ENCODE data around the gene MAZ. TPM values are rescaled to one million over a fixed set of nuclear protein-coding genes. Genes with fewer than 3 reads are reported as not detected.

MAZ gene
- total and polyA plus RNA-seq, 7 experiments from 2014 or later, result 36.9 to 424 (median 202) TPM

GRCh38 chr16:29844575-29845331 is 38.4 kb downstream of the MAZ start:
- CTCF ChIA-PET, result interaction anchor here (1.1 to 5.2 kb wide), 3 partner anchors 16 to 71 kb away, joined by 3 to 108 read pairs (median 3); partner anchors contain the start of genes MVP and PAGR1
- H3K9me3 ChIP-seq (ENCODE audit: control insufficient read depth in 2 of 3, low read length in 3 of 3), result no peaks in the 10 kb centered on the region
- no peak overlapping the region for H3K4me3 ChIP-seq (ENCODE audit: low read length)
- Mint-ChIP-seq H3K27ac (peak overlapping the region in 3 of 9 donors; percentile 5 to 76 (median 65)), H3K4me3 (no peak overlapping the region), H3K36me3 (peaks cover 8 to 34% (median 13%) of the 10 kb centered on the region in 5 donors), H3K4me1 (peaks cover 7 to 15% (median 9%) of the 10 kb centered on the region in 7 donors), H3K27me3 (no peaks in the 10 kb centered on the region), H3K9me3 (peaks cover 0 to 1% (median 0%) of the 10 kb centered on the region in 11 donors)
- H3K4me1 ChIP-seq (ENCODE audit: control insufficient read depth in 2 of 2, insufficient read depth in 2 of 2, low read length in 2 of 2), result peaks cover 0 to 7% of the 10 kb centered on the region in 2 donors
- ATAC-seq (no peak), DNase-seq (no peak)
- intact Hi-C loops (cut with micrococcal nuclease), result no loop called here
- peaks cover 0 to 76% (median 21%) of the 10 kb centered on the region in 3 experiments for H3K36me3 ChIP-seq (ENCODE audit: control insufficient read depth in 2 of 3, insufficient read depth in 3 of 3, low read length in 3 of 3)
- no peak overlapping the region for H3K27ac ChIP-seq (ENCODE audit: low read depth, low read length)
- H3K27me3 ChIP-seq (ENCODE audit: control insufficient read depth in 2 of 2, insufficient read depth in 2 of 2, low read length in 2 of 2), result no peaks in the 10 kb centered on the region
- POLR2A ChIA-PET, result interaction anchor here (1.2 to 4.7 kb wide), 5 partner anchors 17 to 37 kb away, joined by 3 to 63 read pairs (median 4); partner anchors contain the start of genes CDIPT and MAZ

GRCh38 chr16:29845656-29846055 is 39.3 kb downstream of the MAZ start:
- no peak for DNase-seq
- Histone ChIP-seq H3K4me3 (ENCODE audit: low read length) (no peak overlapping the region), H3K36me3 (ENCODE audit: control insufficient read depth in 2 of 3, insufficient read depth in 3 of 3, low read length in 3 of 3) (peaks cover 0 to 67% (median 21%) of the 10 kb centered on the region in 3 experiments), H3K9me3 (ENCODE audit: control insufficient read depth in 2 of 3, low read length in 3 of 3) (no peaks in the 10 kb centered on the region), H3K27me3 (ENCODE audit: control insufficient read depth in 2 of 2, insufficient read depth in 2 of 2, low read length in 2 of 2) (no peaks in the 10 kb centered on the region), H3K27ac (ENCODE audit: low read depth, low read length) (peak overlapping the region; percentile 23), H3K4me1 (ENCODE audit: control insufficient read depth in 2 of 2, insufficient read depth in 2 of 2, low read length in 2 of 2) (peaks cover 0 to 7% of the 10 kb centered on the region in 2 donors)
- H3K36me3 Mint-ChIP-seq, result peaks cover 8 to 27% (median 12%) of the 10 kb centered on the region in 5 donors
- H3K4me1 Mint-ChIP-seq, result peaks cover 8 to 16% (median 12%) of the 10 kb centered on the region in 7 donors
- CTCF ChIA-PET, result interaction anchor here (0.9 to 5.2 kb wide), 4 partner anchors 19 to 72 kb away, joined by 3 to 108 read pairs (median 6); partner anchors contain the start of genes MVP and PAGR1
- no peak for ATAC-seq
- H3K9me3 Mint-ChIP-seq, result peaks cover 0 to 4% (median 0%) of the 10 kb centered on the region in 11 donors
- H3K27ac Mint-ChIP-seq, result peak overlapping the region in 4 of 9 donors; percentile 51 to 79 (median 65)
- H3K27me3 Mint-ChIP-seq, result no peaks in the 10 kb centered on the region
- intact Hi-C loops (cut with micrococcal nuclease), result no loop called here
- POLR2A ChIA-PET, result interaction anchor here (1.2 to 4.7 kb wide), 4 partner anchors 17 to 37 kb away, joined by 3 to 63 read pairs (median 22); partner anchors contain the start of genes CDIPT and MAZ
- H3K4me3 Mint-ChIP-seq, result no peak overlapping the region

GRCh38 chr16:29848420-29849297 is 42.3 kb downstream of the MAZ start:
- no peak overlapping the region for H3K4me3 Mint-ChIP-seq
- H3K9me3 ChIP-seq (ENCODE audit: control insufficient read depth in 2 of 3, low read length in 3 of 3), result no peaks in the 10 kb centered on the region
- peaks cover 4 to 24% (median 12%) of the 10 kb centered on the region in 5 donors for H3K36me3 Mint-ChIP-seq
- CTCF ChIA-PET, result interaction anchor here (0.6 to 5.2 kb wide), 28 partner anchors 9 to 249 kb away, joined by 3 to 108 read pairs (median 6); partner anchors contain the start of genes C16orf92, CDIPT, KCTD13 and KIF22
- intact Hi-C loops (cut with micrococcal nuclease), result loop anchor here (1.0 to 2.0 kb wide), 11 partner anchors 21 to 173 kb away; partner anchors contain the start of genes KIF22 (in 2 of the 2), MVP (in 2 of the 2) and PAGR1 (in 1 of the 2)
- peak overlapping the region; percentile 18 to 88 (median 56) for H3K27ac Mint-ChIP-seq
- H3K4me1 ChIP-seq (ENCODE audit: control insufficient read depth in 2 of 2, insufficient read depth in 2 of 2, low read length in 2 of 2), result peaks cover 0 to 7% of the 10 kb centered on the region in 2 donors
- no peaks in the 10 kb centered on the region for H3K27me3 Mint-ChIP-seq
- DNase-seq (peak; percentile 71 to 87 (median 81)), ATAC-seq (peak; percentile 96)
- H3K4me1 Mint-ChIP-seq, result peaks cover 8 to 17% (median 9%) of the 10 kb centered on the region in 7 donors
- H3K9me3 Mint-ChIP-seq, result peaks cover 0 to 6% (median 0%) of the 10 kb centered on the region in 11 donors
- H3K36me3 ChIP-seq (ENCODE audit: control insufficient read depth in 2 of 3, insufficient read depth in 3 of 3, low read length in 3 of 3), result peaks cover 0 to 42% (median 12%) of the 10 kb centered on the region in 3 experiments
- no peaks in the 10 kb centered on the region for H3K27me3 ChIP-seq (ENCODE audit: control insufficient read depth in 2 of 2, insufficient read depth in 2 of 2, low read length in 2 of 2)
- H3K4me3 ChIP-seq (ENCODE audit: low read length), result no peak overlapping the region
- POLR2A ChIA-PET, result interaction anchor here (0.6 to 4.7 kb wide), 18 partner anchors 9 to 148 kb away, joined by 3 to 63 read pairs (median 5); partner anchors contain the start of genes CDIPT, KCTD13, KIF22 and MAZ
- no peak overlapping the region for H3K27ac ChIP-seq (ENCODE audit: low read depth, low read length)

- ChIA-PET POLR2A (interaction anchor here (0.6 to 4.7 kb wide), 11 partner anchors 10 to 149 kb away, joined by 3 to 63 read pairs (median 12); partner anchors contain the start of genes KIF22, MAZ, MVP and PAGR1), CTCF (interaction anchor here (1.1 to 5.2 kb wide), 10 partner anchors 17 to 153 kb away, joined by 3 to 108 read pairs (median 8); partner anchors contain the start of genes KCTD13, KIF22, MAZ and MVP)
- Mint-ChIP-seq H3K9me3 (peaks cover 0 to 6% (median 0%) of the 10 kb centered on the region in 11 donors), H3K36me3 (peaks cover 4 to 22% (median 12%) of the 10 kb centered on the region in 5 donors), H3K27me3 (no peaks in the 10 kb centered on the region), H3K4me3 (no peak overlapping the region), H3K27ac (peak overlapping the region in 7 of 9 donors; percentile 9 to 79 (median 49)), H3K4me1 (peaks cover 8 to 17% (median 9%) of the 10 kb centered on the region in 7 donors)
- no peaks in the 10 kb centered on the region for H3K27me3 ChIP-seq (ENCODE audit: control insufficient read depth in 2 of 2, insufficient read depth in 2 of 2, low read length in 2 of 2)
- H3K9me3 ChIP-seq (ENCODE audit: control insufficient read depth in 2 of 3, low read length in 3 of 3), result no peaks in the 10 kb centered on the region
- H3K27ac ChIP-seq (ENCODE audit: low read depth, low read length), result no peak overlapping the region
- intact Hi-C loops (cut with micrococcal nuclease), result loop anchor here in 1 of 2 donors (2.0 kb wide), 2 partner anchors 59 to 157 kb away; partner anchors contain the start of gene KIF22
- no peak overlapping the region for H3K4me3 ChIP-seq (ENCODE audit: low read length)
- no peak for DNase-seq
- peaks cover 0 to 7% of the 10 kb centered on the region in 2 donors for H3K4me1 ChIP-seq (ENCODE audit: control insufficient read depth in 2 of 2, insufficient read depth in 2 of 2, low read length in 2 of 2)
- H3K36me3 ChIP-seq (ENCODE audit: control insufficient read depth in 2 of 3, insufficient read depth in 3 of 3, low read length in 3 of 3), result peaks cover 0 to 34% (median 8%) of the 10 kb centered on the region in 3 experiments
- no peak for ATAC-seq
Observed at GRCh38 chr16:29849505-29849904, 43.2 kb downstream of the MAZ start.

GRCh38 chr16:29850998-29851397 is 44.7 kb downstream of the MAZ start:
- H3K9me3 Mint-ChIP-seq, result peaks cover 0 to 4% (median 0%) of the 10 kb centered on the region in 11 donors
- peak overlapping the region in 4 of 9 donors; percentile 3 to 75 (median 28) for H3K27ac Mint-ChIP-seq
- Histone ChIP-seq H3K27me3 (ENCODE audit: control insufficient read depth in 2 of 2, insufficient read depth in 2 of 2, low read length in 2 of 2) (no peaks in the 10 kb centered on the region), H3K27ac (ENCODE audit: low read depth, low read length) (no peak overlapping the region), H3K36me3 (ENCODE audit: control insufficient read depth in 2 of 3, insufficient read depth in 3 of 3, low read length in 3 of 3) (peaks cover 0 to 19% (median 4%) of the 10 kb centered on the region in 3 experiments), H3K4me3 (ENCODE audit: low read length) (no peak overlapping the region), H3K4me1 (ENCODE audit: control insufficient read depth in 2 of 2, insufficient read depth in 2 of 2, low read length in 2 of 2) (peaks cover 0 to 7% of the 10 kb centered on the region in 2 donors), H3K9me3 (ENCODE audit: control insufficient read depth in 2 of 3, low read length in 3 of 3) (no peaks in the 10 kb centered on the region)
- peaks cover 8 to 17% (median 9%) of the 10 kb centered on the region in 7 donors for H3K4me1 Mint-ChIP-seq
- peaks cover 0 to 12% (median 4%) of the 10 kb centered on the region in 5 donors for H3K36me3 Mint-ChIP-seq
- H3K27me3 Mint-ChIP-seq, result no peaks in the 10 kb centered on the region
- ChIA-PET CTCF (interaction anchor here (0.7 to 2.6 kb wide), 3 partner anchors 43 to 143 kb away, joined by 3 to 13 read pairs (median 3); no protein-coding TSS in a partner anchor), POLR2A (interaction anchor here (0.6 to 1.5 kb wide), 4 partner anchors 13 to 210 kb away, joined by 3 to 4 read pairs (median 4); partner anchors contain the start of gene CDIPT)
- intact Hi-C loops (cut with micrococcal nuclease), result no loop called here
- no peak for DNase-seq
- no peak for ATAC-seq
- H3K4me3 Mint-ChIP-seq, result no peak overlapping the region
